DMS53 treated with DMSO at 0.1 percent for 48 hours (cell line): Measurements from ENCODE around the gene TPH2.

ENCODE experiments used
- DNase-seq: peaks from one replicate; lab custom pipeline; 2025; ENCODE audit not compliant: unreplicated experiment; lab: John Stamatoyannopoulos, UW

The TPH2 gene

DNA sequence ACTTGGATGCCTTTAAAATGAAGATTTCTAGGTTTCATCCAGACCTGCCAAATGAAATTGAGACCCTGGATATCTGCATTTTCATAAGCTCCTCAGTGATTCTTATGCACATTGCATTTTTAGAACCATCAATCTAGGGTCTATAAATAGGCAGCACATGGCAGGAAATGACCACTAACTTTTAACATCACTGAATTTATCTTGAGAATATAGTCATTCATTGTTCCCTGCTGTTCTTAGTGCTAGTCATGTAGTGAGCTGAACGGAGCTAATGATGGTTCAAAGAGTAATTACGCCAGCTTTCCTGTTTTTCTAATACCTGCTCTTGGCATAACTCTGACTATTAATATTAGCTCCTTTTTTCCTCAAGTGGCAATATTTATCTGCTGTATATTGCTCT is 91.6 kb downstream of the TPH2 start:
- DNase-seq = no peak

DNA sequence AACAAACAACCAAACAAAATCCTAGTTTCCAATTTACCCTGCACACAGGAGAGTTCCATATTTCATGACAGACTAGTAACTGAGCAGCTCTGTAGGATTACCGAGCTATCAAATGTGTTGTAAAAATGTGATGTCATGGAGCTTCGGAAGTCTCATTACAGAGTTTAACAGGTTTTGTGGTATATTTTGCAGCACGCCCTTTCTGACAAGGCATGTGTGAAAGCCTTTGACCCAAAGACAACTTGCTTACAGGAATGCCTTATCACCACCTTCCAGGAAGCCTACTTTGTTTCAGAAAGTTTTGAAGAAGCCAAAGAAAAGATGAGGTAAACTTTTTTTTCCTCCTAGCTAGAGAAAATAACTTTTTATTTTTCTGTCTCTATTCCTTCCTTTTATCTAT is 92.4 kb downstream of the TPH2 start:
- DNase-seq = no peak

DNA sequence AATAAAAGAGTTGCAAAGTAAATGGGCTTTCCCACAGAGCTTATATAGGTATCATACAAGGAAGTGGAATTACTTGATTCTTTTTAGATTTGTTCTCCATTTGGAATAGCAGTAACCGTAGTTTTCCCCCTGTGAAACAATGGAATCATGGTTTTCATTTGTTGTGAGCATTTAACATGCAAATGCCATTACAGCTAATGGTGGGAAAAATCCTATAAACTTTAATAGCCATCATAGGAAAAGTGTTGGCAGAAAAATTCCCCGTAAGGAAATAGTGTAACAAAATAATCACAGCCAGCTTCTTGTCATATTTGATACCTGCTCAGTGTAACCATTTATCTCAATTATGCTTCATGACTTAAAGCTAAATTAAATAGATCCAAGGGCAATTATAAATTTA is 95.3 kb downstream of the TPH2 start:
- no peak for DNase-seq

DNA sequence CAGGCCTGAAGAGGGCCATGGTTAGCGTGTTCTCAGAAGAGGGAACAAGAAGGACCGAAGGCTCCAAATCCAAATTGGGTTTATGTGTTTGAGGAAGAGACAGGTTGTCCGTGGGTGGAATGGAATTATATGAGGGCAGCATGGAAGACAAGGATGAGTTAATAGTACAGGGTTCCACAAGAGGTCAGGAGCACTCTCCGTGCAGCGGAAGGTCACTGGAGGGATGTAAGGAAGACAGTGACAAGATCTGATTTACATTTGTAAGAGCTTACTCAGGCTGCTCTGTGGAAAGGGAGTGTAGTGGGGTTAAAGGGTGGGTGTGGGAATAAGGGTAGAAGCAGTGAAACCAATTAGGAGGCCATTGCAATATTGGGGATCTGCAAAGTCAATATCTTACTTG is 97.0 kb downstream of the TPH2 start:
- no peak for DNase-seq

DNA sequence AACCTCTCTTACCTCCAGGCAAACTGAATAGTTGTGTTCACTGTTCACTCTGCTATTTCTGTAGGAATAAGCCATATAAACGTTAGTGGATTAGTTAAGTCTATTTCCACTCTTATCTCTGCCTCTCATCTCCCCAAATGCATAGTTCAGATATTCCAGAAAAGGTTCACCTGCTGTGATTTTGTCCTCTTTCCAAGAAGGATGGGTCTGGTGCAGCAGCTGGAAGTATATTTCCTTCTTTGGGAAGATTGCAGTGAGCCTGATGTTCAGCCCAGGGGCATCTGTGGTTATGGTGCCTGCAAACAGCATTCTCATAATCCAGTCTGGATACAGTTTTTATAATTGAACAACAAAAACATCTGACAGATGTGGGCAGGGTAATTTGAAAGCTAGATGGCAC is 97.7 kb downstream of the TPH2 start:
- DNase-seq = no peak

DNA sequence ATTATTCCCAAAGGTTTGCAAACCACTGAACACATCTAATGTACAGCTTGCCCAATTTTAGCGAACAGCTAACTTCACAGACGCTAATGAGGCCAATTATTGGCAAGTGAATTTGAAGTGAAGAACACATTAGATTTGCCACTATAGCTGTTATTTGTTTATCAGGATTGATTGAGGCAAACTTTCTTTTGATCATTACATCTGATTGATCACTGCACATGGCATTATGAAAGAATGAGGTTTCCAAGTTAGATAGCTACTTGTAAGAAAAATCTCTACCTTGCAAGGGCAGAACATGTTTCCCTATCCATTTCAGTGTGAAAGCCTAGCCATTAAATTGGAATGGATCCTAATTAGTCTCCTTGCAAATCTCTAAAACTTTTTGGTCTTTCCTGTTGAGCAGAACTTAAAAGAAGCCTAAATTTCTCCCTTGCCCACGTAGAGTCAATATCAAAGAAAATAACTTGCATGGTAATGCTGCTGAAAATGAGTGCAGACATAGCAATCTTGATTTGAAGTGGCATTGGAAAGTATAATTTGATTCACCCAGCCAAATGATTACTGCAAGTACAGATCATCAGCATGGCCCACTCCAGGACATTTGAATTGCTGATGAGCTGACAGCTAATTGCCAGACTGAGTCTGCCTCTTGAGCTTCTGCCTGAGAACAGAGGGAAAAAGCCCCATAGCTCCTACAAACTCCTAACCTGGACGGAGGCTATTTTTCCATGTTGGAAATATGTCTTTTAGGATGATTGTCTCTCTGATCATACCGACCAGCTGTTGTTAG is 98.6 kb downstream of the TPH2 start:
- DNase-seq = no peak

GRCh38 chr12:72041811-72042210 is 103.2 kb downstream of the TPH2 start:
- DNase-seq = no peak

- no peak for DNase-seq
Observed at GRCh38 chr12:72053604-72054003, 115.0 kb downstream of the TPH2 start.

GRCh38 chr12:72054511-72054910 is 115.9 kb downstream of the TPH2 start:
- no peak for DNase-seq

DNA sequence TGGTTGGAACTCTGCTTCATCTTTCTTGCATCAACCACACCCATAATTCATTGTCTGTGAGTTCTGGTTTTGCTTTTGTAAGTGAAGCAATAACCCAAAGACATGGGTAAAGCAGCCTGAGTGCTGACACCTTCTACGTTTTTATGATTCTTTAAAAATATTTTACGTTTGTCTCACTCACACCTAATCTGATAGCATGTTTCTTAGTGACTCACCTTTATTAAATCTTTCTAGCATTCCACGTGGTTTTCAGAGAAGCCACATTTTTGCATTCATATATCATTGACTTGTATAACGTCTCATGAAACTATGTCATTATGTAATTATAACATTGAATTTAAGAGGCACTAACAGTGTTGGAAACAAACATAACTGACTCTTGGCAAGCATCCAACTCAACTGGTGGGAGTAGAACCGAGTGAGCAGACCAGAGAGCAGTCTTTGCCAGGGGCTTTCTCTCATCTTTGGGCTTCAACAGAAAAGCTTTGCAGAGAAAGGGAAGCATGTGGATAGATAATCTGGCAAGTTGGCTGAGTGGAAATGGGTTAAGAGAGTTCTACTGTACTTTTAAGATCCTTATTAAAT is 118.8 kb downstream of the TPH2 start:
- no peak for DNase-seq

DNA sequence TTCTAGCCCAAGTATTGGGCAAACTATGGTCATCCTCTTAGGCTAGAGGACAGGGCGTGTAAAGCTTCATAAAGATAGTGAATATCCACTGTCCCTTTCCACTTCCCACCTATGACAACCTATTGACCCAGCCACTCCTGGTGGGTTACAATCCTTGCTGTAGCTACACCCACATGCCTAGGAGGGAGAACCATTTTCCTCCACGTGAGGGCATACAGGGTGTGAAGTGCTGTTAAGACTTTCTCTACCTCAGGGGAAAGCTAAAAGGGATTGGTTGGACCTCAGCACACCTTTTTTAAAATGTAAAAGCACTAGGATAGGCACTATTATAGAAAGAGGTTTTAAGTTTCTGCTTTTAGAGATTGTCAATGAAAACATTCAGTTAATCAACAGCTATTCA is 124.4 kb downstream of the TPH2 start:
- DNase-seq = no peak

GRCh38 chr12:72071030-72071429 is 132.4 kb downstream of the TPH2 start:
- no peak for DNase-seq

GRCh38 chr12:72072592-72073212 is 134.1 kb downstream of the TPH2 start:
- DNase-seq = no peak

DNA sequence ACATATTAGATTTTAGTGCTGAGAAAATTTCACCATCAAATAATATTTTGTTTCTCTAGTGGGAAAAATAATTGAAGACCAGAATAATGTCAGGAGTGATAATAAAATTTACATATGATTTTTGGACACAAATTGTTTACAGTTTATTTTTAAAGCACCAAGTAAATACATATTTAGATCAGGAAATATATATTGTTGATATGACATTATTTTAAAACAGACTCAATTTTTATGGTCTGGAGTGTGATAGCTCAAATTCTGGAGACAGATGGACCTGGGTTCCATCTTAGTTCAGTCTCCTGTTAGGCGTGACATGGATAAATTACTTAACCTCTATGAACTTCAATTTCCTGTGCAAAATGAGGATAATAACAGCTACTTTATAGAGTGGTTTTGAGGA is 135.4 kb downstream of the TPH2 start:
- no peak for DNase-seq

- DNase-seq = no peak
Observed at GRCh38 chr12:72074956-72075355, 136.3 kb downstream of the TPH2 start.

DNA sequence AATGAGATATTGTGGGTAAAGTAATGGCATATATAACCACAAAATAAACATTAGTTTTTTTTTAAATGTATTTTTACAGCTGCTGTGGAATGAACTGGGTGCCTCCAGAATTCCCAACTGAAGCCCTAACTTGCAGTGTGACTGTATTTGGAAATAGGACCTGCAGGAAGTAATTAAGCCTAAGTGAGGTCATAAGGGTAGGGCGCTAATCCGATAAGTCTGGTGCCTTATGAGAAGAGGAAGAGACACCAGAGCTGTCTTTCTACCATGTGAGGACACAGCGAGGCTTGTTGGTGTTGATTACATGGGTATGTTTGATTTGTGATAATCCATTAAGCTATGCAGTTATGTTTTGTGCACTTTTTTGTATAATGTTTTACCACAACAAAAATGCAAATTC is 136.8 kb downstream of the TPH2 start:
- peak; percentile 29 for DNase-seq

DNA sequence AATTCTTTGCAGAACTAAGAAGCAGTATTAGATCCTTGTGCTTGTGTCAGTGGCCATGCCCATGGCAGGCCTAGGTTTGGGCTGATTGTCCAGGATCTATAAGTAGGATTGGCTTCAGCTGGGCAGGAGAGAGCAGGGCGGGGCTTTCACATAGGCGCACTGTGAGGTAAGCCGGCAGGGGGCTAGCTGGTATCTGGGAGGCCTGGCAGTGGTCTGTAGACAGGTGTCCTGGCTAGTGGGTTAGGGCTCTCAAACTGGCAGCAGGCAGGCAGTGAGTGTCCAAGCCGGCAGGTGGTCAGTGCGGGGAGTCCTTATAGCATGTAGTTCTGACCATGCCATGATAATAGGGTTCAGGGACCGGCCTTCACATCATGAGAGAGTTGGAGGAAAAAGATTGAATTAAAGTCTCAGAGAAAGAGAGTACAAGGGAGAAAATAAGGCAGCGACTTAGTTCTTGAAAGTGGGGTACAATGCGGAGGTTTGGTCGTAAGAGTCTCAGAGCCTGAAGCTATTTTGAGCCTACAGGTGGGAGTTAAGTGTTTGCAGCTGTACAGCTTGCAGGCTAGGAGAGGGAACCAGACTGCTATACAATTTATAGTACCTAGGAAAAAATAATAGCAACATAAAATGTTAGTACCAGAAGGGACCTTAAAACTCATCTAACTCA is 137.4 kb downstream of the TPH2 start:
- no peak for DNase-seq

- no peak for DNase-seq
Observed at GRCh38 chr12:72076558-72076915, 137.9 kb downstream of the TPH2 start.

DNA sequence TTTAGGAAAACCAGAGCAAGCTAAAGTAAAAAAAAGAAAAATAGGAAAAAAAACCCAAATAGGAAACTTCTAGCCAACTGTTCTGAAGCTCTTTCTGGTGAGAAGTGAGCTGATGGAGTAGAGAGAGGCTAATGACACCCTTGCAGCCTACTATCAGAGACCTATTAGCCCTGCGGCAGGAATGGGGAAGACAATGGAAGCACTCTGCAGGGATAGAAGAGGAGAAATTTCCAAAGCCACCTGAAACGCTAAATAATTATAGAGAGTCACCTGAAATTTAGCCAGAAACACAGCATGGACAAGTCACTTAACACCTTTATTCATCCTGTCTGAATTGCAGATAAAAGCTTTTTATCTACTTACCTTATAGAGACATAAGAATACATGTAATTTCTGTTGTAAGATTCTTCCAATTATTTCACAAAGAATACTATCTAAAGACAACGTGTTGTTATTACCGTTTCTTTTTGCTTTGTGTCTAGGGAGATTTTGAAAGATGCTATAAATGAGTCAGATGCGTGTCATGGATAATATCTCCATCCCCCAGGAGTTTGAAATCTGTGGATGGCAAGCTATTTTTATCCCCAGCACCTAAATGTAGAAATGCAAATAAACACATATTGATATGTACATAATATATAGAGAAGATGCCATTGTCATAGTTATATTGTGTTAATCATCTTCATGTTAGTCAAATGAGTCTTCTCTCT is 138.6 kb downstream of the TPH2 start:
- no peak for DNase-seq

GRCh38 chr12:72081777-72082176 is 143.1 kb downstream of the TPH2 start:
- no peak for DNase-seq
